GM23338 (cell line): ENCODE results near the gene C2CD3. TPM values are rescaled to one million over a fixed set of nuclear protein-coding genes. Genes with fewer than 3 reads are reported as not detected.
"Not testable (repeated sequence)": the region's sequence is repeated elsewhere in the genome, so short reads cannot be mapped to it uniquely, and the experiment has no call there.

ENCODE experiments used
- ATAC-seq: fragments of 200-7000 bp; cut with Tn5 transposase; 3 replicates; pipeline ENCODE4 v1.9.1; 2020
- DNase-seq: peaks from one replicate; pipeline ENCODE4 v3.0.0-alpha.2; 2015; ENCODE audit warnings: low spot score
- H2AFZ ChIP-seq: fragments of 200-600 bp; sonication (generic); 2 replicates; pipeline ENCODE4 v1.8.0; 2016; ENCODE audit warnings: antibody characterized with exemption, mild to moderate bottlenecking, moderate library complexity
- H3F3A ChIP-seq: fragments of 200-600 bp; sonication (generic); replicated peaks from 2 replicates; pipeline ENCODE4 v1.8.0; 2017; ENCODE audit warnings: antibody characterized with exemption, mixed run types, low read depth
- H3K27ac ChIP-seq: fragments of 200-600 bp; sonication (generic); 2 replicates; pipeline ENCODE4 v1.6.1; 2016; ENCODE audit warnings: low read depth
- H3K27me3 ChIP-seq: fragments of 200-600 bp; sonication (generic); 2 replicates; pipeline ENCODE4 v1.8.0; 2016; ENCODE audit warnings: mild to moderate bottlenecking, mixed run types, moderate library complexity; ENCODE audit not compliant: insufficient read depth
- H3K36me3 ChIP-seq: fragments of 200-600 bp; sonication (generic); 2 replicates; pipeline ENCODE4 v1.8.0; 2016; ENCODE audit warnings: mild to moderate bottlenecking; ENCODE audit not compliant: insufficient read depth
- H3K4me1 ChIP-seq: fragments of 200-600 bp; sonication (generic); 2 replicates; pipeline ENCODE4 v1.8.0; 2016; ENCODE audit warnings: mild to moderate bottlenecking, moderate library complexity; ENCODE audit not compliant: insufficient read depth
- H3K4me2 ChIP-seq: fragments of 200-600 bp; sonication (generic); 2 replicates; pipeline ENCODE4 v1.7.1; 2017; ENCODE audit warnings: mixed run types
- H3K4me3 ChIP-seq: fragments of 200-600 bp; sonication (generic); 2 replicates; pipeline ENCODE4 v1.6.1; 2016; ENCODE audit warnings: mixed run types
- H3K79me2 ChIP-seq: fragments of 200-600 bp; sonication (generic); replicated peaks from 2 replicates; pipeline ENCODE4 v1.8.0; 2017; ENCODE audit warnings: mild to moderate bottlenecking; ENCODE audit not compliant: insufficient read depth
- H3K9me2 ChIP-seq: fragments of 200-600 bp; sonication (generic); 2 replicates; pipeline ENCODE4 v1.8.0; 2017; ENCODE audit not compliant: insufficient read depth
- H4K20me1 ChIP-seq: fragments of 200-600 bp; sonication (generic); replicated peaks from 2 replicates; pipeline ENCODE4 v1.8.0; 2017; ENCODE audit warnings: mild to moderate bottlenecking; ENCODE audit not compliant: insufficient read depth
- H3K27ac Mint-ChIP-seq: 2 replicates; pipeline ENCODE4 v1.8.0; 2020; ENCODE audit warnings: inconsistent platforms, mild to moderate bottlenecking, moderate library complexity, mixed read lengths
- H3K27me3 Mint-ChIP-seq: 3 replicates; pipeline ENCODE4 v1.8.0; 2022; ENCODE audit warnings: low read depth, mild to moderate bottlenecking, moderate library complexity, mixed read lengths, inconsistent platforms; ENCODE audit not compliant: insufficient read depth, poor library complexity
- H3K36me3 Mint-ChIP-seq: 3 replicates; pipeline ENCODE4 v1.8.0; 2021; ENCODE audit warnings: low read depth, mild to moderate bottlenecking, inconsistent platforms, moderate library complexity, mixed read lengths
- H3K4me1 Mint-ChIP-seq: 3 replicates; pipeline ENCODE4 v1.8.0; 2020; ENCODE audit warnings: mild to moderate bottlenecking, inconsistent platforms, mixed read lengths
- H3K4me3 Mint-ChIP-seq: 3 replicates; pipeline ENCODE4 v1.8.0; 2021; ENCODE audit warnings: moderate library complexity, mild to moderate bottlenecking, inconsistent platforms, mixed read lengths
- H3K9me3 Mint-ChIP-seq: 3 replicates; pipeline ENCODE4 v1.8.0; 2020; ENCODE audit warnings: moderate library complexity, mild to moderate bottlenecking, inconsistent platforms, mixed read lengths
- EZH2 ChIP-seq: fragments of 200-600 bp; sonication (generic); IDR thresholded peaks from one replicate; pipeline ENCODE4 v1.8.0; 2017; ENCODE audit warnings: antibody characterized with exemption, mild to moderate bottlenecking, low read depth; ENCODE audit not compliant: unreplicated experiment
- EZH2phosphoT487 ChIP-seq: fragments of 200-600 bp; sonication (generic); IDR thresholded peaks from one replicate; pipeline ENCODE4 v1.8.1; 2018; ENCODE audit warnings: antibody characterized with exemption; ENCODE audit not compliant: unreplicated experiment
- NANOG ChIP-seq: IDR thresholded peaks from 2 replicates; pipeline ENCODE4 v1.6.1; 2016; ENCODE audit warnings: antibody characterized with exemption, borderline replicate concordance
- ZNF331 ChIP-seq: fragments of 250-450 bp; sonication (Bioruptor Pico); IDR thresholded peaks from 2 replicates; pipeline ENCODE4 v1.5.0; 2020; ENCODE audit warnings: low read depth, mild to moderate bottlenecking, moderate library complexity
- polyA plus RNA-seq: library from polyadenylated mRNA; unstranded; fragments of >200 nt; fragmentation: Nextera tagmentation; extraction: Ambion mirVana; gene quantifications from 2 replicates; pipeline ENCODE4 v1.2.1, GENCODE V29; 2016
- total RNA-seq: library from RNA; depleted of rRNA; stranded (reverse); fragments of >200 nt; shearing (Covaris generic); gene quantifications from 2 replicates; pipeline ENCODE4 v1.2.3, GENCODE V29; 2014
- TF ChIP-seq, protein P1 (sequence below): IDR thresholded peaks from one replicate; pipeline ENCODE4 v1.6.1; 2018; ENCODE audit warnings: antibody characterized with exemption; ENCODE audit not compliant: unreplicated experiment
- TF ChIP-seq, protein P2 (sequence below): fragments of 250-450 bp; sonication (Bioruptor Pico); IDR thresholded peaks from 2 replicates; pipeline ENCODE4 v1.5.0; 2020; ENCODE audit warnings: mild to moderate bottlenecking, moderate library complexity

Gene C2CD3
- total and polyA plus RNA-seq, 2 experiments from 2014 or later = 15.5 to 29.5 TPM

DNA sequence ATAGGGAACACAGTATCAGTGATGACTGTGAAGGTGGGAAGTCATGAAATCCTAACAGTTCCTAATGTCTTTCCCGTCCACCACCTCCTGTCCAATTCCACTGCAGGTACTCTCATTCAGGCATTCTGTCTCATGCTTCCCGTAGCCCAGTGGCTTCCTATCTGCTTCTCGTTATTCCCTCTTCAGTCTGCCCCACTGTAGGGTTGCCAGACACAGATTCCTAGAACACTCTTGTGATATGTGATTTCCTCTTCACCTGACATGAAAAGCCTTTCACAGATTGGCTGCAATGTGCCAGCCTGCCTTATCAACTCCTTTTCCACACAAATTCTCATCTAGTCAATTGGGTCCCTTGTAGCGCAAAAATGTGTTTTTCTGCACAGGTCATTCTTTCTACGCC lies 49.0 kb downstream of the C2CD3 start:
- H3K4me1 ChIP-seq = no peaks in the 10 kb centered on the region
- no peaks in the 10 kb centered on the region for H3K79me2 ChIP-seq
- no peak overlapping the region for H3K4me3 ChIP-seq
- H4K20me1 ChIP-seq = no peaks in the 10 kb centered on the region
- H3F3A ChIP-seq = no peaks in the 10 kb centered on the region
- H3K4me2 ChIP-seq = no peak overlapping the region
- H2AFZ ChIP-seq = no peak overlapping the region
- H3K36me3 Mint-ChIP-seq = peaks cover 17% of the 10 kb centered on the region
- H3K27me3 ChIP-seq = no peaks in the 10 kb centered on the region
- H3K27ac ChIP-seq = no peak overlapping the region
- no peak for ATAC-seq
- TF ChIP-seq EZH2 = no peak
- no peak for TF ChIP-seq NANOG
- no peak for TF ChIP-seq EZH2phosphoT487
- H3K4me1 Mint-ChIP-seq = no peaks in the 10 kb centered on the region
- H3K27me3 Mint-ChIP-seq = no peaks in the 10 kb centered on the region
- no peak for DNase-seq
- peaks cover 3% of the 10 kb centered on the region; the same call in 1 of the 2 replicates for H3K9me2 ChIP-seq
- no peak overlapping the region for H3K4me3 Mint-ChIP-seq
- H3K9me3 Mint-ChIP-seq = no peaks in the 10 kb centered on the region
- H3K27ac Mint-ChIP-seq = no peak overlapping the region
- H3K36me3 ChIP-seq = no peaks in the 10 kb centered on the region; the same call in 1 of the 2 replicates

GRCh38 chr11:74120260-74121035 lies 50.4 kb downstream of the C2CD3 start:
- H3K27ac Mint-ChIP-seq, H3K9me2 ChIP-seq, H3K4me3 ChIP-seq, H3K4me2 ChIP-seq, H3K27me3 Mint-ChIP-seq, H3K27ac ChIP-seq, DNase-seq, H2AFZ ChIP-seq, H3K4me3 Mint-ChIP-seq, H3K79me2 ChIP-seq, H3K27me3 ChIP-seq, ATAC-seq, H3K4me1 ChIP-seq, H3K36me3 ChIP-seq, H3F3A ChIP-seq, H3K9me3 Mint-ChIP-seq, H4K20me1 ChIP-seq, H3K4me1 Mint-ChIP-seq: not testable (repeated sequence)
- peaks cover 29% of the 10 kb centered on the region for H3K36me3 Mint-ChIP-seq

DNA sequence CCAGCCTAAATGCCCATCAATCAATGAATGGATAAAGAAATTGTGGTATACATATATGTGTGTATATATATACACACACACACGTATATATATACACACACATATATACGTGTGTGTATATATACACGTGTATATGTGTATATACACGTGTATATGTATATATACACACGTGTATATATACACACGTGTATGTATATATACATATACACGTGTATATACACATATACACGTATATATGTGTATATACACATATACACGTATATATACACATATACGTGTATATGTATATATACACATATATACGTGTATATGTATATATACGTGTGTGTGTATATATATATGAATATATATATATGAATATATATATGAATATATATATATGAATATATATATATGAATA lies 54.1 kb downstream of the C2CD3 start:
- Histone ChIP-seq H3K27ac (no peak overlapping the region), H3K79me2 (no peaks in the 10 kb centered on the region), H3K4me1 (no peaks in the 10 kb centered on the region), H3K27me3 (no peaks in the 10 kb centered on the region), H3K4me2 (no peak overlapping the region), H3F3A (no peaks in the 10 kb centered on the region), H3K9me2 (peaks cover 3% of the 10 kb centered on the region; the same call in 1 of the 2 replicates), H3K4me3 (no peak overlapping the region), H4K20me1 (no peaks in the 10 kb centered on the region), H3K36me3 (peaks cover 8% of the 10 kb centered on the region), H2AFZ (no peak overlapping the region)
- Mint-ChIP-seq H3K27me3 (no peaks in the 10 kb centered on the region), H3K4me1 (no peaks in the 10 kb centered on the region), H3K36me3 (peaks cover 55% of the 10 kb centered on the region), H3K4me3 (no peak overlapping the region), H3K27ac (no peak overlapping the region), H3K9me3 (peaks cover 4% of the 10 kb centered on the region; the same call in 1 of the 3 replicates)
- ATAC-seq (no peak), DNase-seq (no peak)
- TF ChIP-seq, protein P1, sequence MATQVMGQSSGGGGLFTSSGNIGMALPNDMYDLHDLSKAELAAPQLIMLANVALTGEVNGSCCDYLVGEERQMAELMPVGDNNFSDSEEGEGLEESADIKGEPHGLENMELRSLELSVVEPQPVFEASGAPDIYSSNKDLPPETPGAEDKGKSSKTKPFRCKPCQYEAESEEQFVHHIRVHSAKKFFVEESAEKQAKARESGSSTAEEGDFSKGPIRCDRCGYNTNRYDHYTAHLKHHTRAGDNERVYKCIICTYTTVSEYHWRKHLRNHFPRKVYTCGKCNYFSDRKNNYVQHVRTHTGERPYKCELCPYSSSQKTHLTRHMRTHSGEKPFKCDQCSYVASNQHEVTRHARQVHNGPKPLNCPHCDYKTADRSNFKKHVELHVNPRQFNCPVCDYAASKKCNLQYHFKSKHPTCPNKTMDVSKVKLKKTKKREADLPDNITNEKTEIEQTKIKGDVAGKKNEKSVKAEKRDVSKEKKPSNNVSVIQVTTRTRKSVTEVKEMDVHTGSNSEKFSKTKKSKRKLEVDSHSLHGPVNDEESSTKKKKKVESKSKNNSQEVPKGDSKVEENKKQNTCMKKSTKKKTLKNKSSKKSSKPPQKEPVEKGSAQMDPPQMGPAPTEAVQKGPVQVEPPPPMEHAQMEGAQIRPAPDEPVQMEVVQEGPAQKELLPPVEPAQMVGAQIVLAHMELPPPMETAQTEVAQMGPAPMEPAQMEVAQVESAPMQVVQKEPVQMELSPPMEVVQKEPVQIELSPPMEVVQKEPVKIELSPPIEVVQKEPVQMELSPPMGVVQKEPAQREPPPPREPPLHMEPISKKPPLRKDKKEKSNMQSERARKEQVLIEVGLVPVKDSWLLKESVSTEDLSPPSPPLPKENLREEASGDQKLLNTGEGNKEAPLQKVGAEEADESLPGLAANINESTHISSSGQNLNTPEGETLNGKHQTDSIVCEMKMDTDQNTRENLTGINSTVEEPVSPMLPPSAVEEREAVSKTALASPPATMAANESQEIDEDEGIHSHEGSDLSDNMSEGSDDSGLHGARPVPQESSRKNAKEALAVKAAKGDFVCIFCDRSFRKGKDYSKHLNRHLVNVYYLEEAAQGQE = no peak
- TF ChIP-seq ZNF331 (CRISPR knock-in tag) (no peak), EZH2phosphoT487 (no peak), NANOG (no peak)
- TF ChIP-seq, protein P2, sequence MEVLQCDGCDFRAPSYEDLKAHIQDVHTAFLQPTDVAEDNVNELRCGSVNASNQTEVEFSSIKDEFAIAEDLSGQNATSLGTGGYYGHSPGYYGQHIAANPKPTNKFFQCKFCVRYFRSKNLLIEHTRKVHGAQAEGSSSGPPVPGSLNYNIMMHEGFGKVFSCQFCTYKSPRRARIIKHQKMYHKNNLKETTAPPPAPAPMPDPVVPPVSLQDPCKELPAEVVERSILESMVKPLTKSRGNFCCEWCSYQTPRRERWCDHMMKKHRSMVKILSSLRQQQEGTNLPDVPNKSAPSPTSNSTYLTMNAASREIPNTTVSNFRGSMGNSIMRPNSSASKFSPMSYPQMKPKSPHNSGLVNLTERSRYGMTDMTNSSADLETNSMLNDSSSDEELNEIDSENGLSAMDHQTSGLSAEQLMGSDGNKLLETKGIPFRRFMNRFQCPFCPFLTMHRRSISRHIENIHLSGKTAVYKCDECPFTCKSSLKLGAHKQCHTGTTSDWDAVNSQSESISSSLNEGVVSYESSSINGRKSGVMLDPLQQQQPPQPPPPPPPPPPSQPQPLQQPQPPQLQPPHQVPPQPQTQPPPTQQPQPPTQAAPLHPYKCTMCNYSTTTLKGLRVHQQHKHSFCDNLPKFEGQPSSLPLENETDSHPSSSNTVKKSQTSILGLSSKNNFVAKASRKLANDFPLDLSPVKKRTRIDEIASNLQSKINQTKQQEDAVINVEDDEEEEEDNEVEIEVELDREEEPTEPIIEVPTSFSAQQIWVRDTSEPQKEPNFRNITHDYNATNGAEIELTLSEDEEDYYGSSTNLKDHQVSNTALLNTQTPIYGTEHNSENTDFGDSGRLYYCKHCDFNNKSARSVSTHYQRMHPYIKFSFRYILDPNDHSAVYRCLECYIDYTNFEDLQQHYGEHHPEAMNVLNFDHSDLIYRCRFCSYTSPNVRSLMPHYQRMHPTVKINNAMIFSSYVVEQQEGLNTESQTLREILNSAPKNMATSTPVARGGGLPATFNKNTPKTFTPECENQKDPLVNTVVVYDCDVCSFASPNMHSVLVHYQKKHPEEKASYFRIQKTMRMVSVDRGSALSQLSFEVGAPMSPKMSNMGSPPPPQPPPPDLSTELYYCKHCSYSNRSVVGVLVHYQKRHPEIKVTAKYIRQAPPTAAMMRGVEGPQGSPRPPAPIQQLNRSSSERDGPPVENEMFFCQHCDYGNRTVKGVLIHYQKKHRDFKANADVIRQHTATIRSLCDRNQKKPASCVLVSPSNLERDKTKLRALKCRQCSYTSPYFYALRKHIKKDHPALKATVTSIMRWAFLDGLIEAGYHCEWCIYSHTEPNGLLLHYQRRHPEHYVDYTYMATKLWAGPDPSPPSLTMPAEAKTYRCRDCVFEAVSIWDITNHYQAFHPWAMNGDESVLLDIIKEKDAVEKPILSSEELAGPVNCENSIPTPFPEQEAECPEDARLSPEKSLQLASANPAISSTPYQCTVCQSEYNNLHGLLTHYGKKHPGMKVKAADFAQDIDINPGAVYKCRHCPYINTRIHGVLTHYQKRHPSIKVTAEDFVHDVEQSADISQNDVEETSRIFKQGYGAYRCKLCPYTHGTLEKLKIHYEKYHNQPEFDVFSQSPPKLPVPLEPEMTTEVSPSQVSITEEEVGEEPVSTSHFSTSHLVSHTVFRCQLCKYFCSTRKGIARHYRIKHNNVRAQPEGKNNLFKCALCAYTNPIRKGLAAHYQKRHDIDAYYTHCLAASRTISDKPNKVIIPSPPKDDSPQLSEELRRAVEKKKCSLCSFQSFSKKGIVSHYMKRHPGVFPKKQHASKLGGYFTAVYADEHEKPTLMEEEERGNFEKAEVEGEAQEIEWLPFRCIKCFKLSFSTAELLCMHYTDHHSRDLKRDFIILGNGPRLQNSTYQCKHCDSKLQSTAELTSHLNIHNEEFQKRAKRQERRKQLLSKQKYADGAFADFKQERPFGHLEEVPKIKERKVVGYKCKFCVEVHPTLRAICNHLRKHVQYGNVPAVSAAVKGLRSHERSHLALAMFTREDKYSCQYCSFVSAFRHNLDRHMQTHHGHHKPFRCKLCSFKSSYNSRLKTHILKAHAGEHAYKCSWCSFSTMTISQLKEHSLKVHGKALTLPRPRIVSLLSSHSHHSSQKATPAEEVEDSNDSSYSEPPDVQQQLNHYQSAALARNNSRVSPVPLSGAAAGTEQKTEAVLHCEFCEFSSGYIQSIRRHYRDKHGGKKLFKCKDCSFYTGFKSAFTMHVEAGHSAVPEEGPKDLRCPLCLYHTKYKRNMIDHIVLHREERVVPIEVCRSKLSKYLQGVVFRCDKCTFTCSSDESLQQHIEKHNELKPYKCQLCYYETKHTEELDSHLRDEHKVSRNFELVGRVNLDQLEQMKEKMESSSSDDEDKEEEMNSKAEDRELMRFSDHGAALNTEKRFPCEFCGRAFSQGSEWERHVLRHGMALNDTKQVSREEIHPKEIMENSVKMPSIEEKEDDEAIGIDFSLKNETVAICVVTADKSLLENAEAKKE = no peak
